Stimulated activated CD8-positive, alpha-beta memory T cell treated with anti-CD3 and anti-CD28 coated beads, Interleukin-15, amount 100 ng/mL, for 24 hours (primary cell): ENCODE results near the gene FAM221B.

Experiments
- DNase-seq: peaks from one replicate; pipeline ENCODE4 v3.0.0-alpha.2; 2020; ENCODE audit warnings: low read depth

The FAM221B gene

DNA sequence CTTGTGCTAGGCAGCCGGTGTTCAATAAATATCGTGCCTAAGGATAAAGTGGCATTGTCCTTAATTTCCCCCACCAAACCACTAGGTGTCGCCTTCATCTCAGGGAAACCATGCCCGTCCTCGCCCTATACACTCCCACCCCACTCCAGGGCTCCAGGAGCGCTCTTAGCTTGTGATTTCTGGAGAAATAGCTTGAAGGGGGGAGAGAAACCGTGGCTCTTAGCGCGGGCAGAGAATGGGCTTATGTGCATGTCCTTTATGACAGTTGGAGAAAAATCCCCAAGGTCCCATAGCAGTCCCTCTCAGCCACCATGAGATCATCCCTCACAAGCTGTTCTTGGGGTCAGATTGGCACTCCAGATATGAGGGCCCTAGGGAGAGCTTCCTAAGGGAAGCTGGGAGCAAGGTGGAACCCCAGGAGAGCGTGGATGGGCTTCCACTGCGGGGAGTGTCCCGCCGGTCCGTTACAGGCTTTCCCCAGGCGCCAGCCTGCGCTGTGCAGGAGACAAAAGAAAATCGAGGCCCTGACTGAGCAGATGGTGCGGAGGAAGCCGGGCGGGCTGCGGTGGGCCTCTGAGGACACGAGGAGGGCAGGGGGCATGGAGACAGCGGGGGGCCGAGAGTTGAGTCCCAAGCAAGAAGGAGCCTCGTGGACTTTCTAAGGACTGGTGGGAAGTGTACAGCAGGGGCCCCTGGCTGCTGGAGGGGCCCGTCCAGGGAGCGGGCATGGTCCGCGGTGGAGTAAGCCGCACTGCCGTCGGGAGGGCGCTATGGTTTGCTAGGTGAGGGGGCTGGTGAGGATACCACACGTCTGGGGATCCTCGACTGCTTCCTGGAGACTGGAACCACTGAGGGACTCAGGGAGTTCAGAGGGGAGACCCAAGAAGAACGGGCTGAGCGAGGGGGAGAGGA, 37.9 kb downstream of the FAM221B start:
- DNase-seq: no peak

DNA sequence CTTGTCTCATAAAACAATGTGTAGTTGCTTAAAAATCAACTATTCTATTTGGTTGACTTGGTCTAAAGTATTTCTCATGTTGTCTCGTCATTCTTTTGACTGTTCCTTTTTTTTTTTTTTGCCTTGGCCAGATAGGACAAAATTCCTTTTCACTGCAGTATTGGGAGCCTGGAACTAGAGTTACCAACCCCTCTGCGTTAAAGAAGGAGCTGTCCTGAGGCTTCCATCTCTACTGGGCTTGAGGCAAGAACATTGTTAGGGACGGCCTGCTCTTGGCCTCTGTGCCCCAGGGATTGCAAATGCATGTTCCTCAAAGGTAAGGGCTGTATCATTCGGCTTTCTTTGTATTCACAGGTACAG, 38.5 kb downstream of the FAM221B start:
- DNase-seq: no peak

DNA sequence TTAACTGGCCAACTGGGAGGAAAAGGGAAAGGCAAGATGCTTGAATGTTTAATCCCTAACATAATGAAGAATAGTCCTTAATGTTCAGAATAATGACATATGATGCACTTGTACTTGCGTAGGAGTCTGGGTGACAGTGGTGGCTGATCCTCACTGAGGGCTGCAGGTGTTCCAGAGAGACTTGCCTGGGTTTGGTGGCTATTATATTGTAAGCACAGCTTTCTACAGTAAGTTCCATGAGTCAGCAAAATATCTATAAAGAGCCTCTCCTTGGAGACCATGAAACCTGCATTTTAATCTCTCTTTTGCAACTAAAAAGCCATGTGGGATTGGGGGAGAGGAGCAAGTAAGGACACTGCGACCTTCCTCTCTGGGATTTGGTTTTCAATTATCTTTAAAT, 39.0 kb downstream of the FAM221B start:
- DNase-seq: no peak

DNA sequence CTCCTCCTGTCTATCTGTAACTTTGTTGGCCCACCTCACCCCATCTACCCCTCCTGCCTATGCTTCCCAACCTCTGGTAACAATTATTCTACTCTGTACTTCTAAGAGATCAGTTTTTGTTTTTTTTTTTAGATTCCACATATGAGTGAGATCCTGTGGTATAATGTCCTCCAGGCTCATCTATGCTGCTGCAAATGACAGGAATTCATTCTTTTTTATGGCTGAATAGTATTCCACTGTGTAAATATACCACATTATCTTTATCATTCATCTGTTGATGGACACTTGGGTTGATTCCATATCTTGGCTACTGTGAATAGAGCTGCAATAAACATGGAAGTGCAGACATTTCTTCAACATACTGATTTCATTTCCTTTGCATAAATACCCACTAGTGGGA, 45.1 kb downstream of the FAM221B start:
- DNase-seq: no peak

DNA sequence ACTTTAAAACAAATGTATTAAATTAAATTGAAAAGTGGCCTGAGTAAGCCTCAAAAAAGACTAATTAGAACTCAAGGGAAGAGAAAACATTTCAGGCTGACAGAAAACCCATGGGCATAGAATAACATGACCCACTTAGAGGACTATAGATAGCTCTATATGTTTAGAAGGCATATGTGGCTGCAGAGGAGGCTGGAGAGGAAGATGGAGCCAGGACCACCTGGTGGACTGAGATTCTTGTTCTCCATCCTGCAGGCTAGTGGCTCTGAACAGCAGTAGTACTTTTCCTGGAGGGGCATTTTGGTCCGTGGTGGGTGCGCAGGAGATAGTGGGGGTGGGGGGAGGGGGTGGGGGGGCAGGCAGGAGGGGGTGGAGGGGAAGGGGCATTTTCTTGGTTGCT, 47.5 kb downstream of the FAM221B start:
- DNase-seq: no peak

DNA sequence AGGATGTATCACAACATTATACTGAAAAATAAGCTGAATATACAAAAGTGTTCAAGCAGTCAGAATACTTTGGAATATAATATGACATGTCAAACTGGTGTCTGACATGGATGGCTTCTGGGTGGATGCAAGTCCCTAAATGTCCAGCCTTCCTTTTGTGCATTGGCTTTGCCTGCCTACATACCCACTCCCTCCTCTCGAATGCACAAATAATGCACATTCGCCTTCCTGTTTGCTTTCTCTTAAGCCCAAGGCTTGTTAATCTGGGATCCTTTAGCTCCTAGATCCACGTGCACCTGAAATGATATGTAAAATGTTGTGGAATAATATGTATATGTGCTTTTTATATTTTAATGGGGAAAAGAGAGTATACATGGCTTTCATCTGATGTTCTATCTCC, 50.0 kb downstream of the FAM221B start:
- no peak for DNase-seq

DNA sequence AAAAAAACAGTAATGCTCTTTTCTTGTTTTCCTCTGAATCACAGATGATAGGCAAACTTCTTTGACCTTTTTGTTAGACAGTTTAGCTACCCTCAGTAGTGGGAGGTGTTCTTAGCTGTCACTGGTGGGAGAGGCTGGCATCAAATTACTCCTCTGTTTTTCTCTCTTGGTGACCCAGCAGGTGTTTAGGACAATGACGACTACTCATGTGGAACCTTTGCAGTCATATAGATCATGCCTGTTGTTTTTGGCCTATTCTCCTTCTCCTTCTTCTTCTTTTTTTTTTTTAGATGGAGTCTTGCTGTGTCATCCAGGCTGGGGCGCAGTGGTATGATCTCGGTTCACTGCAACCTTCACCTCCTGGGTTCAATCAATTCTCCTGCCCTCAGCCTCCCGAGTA, 52.5 kb downstream of the FAM221B start:
- DNase-seq: no peak

DNA sequence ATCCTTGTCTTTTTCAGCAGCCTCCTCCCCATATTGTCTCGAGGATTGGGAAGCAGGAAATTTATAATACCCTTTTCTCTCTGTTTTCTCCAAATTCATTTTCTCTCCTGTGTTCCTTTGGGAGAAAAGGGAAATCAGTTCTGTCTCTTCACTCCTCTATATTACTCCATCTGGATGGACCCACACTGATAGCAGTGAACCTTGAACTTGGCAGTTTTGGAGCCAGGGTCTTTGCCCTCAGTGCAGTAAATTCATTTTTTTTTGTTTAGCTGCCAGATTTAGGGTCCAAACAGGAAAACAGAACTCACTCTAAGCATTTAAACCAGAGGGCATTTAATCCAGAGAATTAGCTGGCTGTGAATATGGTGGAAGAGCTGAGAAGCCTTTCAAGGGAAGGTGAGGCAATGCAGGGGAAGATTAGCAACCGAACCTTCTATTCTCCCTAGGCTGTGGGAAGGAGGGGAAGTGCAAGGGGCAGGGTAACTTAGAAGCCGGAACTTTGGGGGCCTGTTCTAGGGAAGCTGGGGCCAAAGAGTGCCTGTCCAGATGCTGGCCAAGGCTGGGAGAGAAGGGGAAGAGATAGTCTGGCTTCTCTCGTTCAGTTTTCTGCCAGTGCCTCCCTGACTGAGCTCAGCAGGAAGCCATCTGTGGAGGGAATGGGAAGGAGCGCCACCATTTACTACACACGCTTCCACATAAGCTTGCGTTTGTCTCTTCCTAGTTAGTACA, 53.5 kb downstream of the FAM221B start:
- no peak for DNase-seq

DNA sequence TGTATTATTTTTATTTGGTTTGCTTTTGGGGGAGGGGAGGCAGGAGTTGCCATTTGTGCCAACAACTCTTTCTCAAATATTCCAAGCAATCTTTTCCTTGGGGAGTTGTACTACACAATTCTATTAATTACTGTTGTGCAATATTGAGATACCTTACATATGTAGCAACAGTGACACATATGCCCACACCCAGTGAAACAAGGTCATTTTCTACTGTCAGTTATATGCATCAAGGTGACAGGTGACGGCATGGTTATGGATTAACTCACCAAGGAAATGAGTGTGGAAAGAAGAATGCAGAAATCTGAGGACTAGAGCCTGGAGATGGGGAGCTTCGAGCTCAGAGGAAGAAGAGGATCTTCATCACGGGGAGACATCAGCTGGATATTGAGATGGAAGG, 56.6 kb downstream of the FAM221B start:
- no peak for DNase-seq

DNA sequence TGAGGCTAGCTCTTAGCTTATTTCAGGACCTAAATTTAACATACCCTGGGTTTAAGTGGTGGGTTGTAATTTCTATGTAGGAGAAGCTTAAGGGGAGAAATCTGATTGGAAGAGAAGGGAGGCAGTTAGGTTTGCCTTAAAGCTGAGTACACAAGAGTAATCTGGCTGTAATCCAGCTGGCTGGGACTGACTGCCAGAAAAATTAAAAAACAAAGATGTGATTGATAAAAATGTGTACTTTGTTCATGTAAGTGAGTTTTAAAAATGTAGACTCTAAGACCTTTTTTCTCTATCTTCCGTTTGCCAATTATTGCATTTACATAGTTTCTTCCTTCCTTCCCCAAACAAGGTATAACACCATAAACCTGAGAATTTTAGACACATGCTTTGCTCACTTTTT, 57.0 kb downstream of the FAM221B start:
- DNase-seq: no peak

DNA sequence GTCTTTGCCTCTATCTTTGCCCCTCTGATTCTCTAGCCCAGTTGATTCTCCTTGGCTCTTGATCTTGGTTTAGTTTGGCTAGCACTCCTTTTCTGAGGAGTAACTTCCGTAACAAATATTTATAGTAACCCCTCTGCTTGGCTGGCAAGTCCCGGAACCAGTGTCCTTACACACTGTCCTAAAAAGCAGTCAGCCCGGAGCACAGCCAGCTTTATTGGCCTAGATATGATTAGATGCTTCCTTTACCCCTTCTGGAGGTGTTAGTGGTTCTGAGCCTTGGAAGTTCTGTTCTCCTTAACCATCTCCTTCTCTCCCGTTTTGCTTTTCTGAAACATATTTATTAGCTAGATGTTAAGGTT, 57.5 kb downstream of the FAM221B start:
- DNase-seq: no peak

DNA sequence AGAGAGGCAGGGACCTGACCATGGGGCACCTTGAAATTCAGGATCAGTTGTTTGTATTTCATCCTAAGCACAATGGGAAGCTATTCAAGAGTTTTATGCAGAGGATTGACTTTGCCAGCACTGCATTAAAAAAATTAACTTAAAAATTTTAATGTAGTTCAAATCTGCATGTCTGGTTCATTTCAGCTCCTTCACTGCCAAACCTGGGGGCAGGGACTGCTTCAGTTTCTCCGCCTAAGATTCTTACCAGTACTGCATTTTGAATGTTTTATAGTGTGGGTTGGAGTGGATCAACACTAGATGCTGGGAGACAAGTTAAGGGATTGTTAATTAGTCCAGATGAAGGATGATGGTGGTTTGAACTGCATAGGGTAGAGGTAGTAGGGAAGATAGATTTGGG, 58.8 kb downstream of the FAM221B start:
- DNase-seq: no peak

DNA sequence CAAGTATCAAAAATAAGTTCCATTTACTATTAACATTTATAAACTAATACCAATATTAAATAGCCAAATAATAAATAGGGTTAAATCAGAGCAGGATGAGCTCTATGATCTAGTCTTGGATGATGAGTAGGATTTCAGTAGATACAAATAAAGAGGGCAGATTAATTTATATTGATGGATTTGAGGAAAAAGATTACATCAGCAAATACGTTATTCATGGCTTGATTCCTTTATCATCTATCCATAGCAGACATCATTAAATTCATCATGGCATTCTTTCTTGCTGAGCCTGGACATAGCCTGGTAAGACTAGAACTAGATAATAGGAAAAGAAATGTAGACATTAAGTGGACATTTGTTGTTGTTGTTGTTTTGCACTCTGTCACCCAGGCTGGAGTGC, 61.1 kb downstream of the FAM221B start:
- DNase-seq: no peak

DNA sequence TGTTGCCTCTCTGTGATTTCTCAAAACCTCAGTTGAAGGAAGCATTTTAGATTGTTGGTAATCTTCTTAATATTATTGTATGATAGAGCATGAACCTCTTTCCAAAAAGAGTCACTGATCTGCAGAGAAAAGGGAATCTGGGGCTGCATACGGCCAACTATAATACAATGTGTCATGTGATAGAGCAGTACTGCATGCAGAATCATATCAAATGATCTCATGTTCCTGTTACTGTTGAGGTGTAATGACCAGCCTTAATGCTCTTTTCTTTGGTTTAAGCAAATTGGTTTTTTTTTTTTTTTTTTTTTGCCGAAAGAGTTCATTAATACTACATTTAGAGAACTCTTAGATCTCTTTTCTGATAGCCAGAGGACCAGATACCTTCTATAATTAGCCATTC, 61.5 kb downstream of the FAM221B start:
- DNase-seq: no peak
